ENCODE measurements around the gene PKHD1.

DNA sequence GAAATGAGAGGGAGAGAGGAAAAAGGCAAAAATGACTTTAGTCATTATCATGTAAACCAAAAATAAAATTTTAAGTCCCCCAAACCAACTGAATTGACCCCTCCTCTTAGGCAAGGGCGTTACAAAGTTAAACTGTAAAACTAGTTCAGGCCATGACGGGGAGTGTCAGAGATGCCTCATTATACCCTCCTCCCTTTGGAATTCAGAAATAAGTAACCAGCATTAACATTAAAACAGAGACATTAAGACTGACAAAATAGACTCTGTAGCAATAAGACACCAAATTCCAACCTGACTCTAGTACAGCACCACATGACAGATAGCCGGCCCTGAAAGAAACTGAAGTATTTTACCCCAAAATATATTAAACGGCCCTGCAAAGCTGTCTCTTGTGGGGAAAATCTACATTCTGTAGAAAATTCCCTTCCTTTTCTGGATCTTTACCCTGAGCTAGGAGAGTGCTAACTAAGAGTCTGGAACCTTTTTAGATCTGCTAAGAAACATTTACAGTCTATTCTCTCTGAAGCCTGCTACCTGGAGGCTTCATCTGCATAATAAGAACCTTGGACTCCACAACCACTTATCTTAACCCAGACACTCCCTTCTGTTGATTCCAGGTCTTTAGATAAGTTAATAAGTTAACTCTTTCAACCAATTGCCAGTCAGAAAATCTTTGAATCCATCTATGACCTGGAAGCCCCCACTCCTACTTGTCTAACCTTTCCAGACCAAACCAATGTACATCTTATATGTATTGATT is 150.7 kb downstream of the PKHD1 start:
- TF ChIP-seq EZH2 (IDR thresholded peaks at IDR 0.05), result no peak
- no peak for TF ChIP-seq POLR2AphosphoS5 (IDR thresholded peaks at IDR 0.05; ENCODE audit: borderline replicate concordance, low read depth, low read length)

All from SK-N-MC (cell line).